Gastroesophageal sphincter (tissue), 3 donors: ENCODE measurements around the gene CSRNP3.

Experiments
- EP300 ChIP-seq: sonication (generic); formaldehyde crosslinking; IDR thresholded peaks from one replicate; pipeline ENCODE4 v1.6.1; 2017; ENCODE audit warnings: antibody characterized with exemption, mild to moderate bottlenecking
- POLR2A ChIP-seq, 2 donors: fragments of 450-650 bp; IDR thresholded peaks; one replicate each; pipeline ENCODE4 v1.6.1; 2017; ENCODE audit warnings: antibody characterized with exemption in 2 of 2, mild to moderate bottlenecking in 2 of 2, moderate library complexity in 1 of 2
- POLR2AphosphoS5 ChIP-seq: sonication (generic); formaldehyde crosslinking; IDR thresholded peaks from one replicate; pipeline ENCODE4 v1.6.1; 2017; ENCODE audit warnings: antibody characterized with exemption
- TF ChIP-seq, protein P1 (sequence below), 4 experiments: fragments of 200-600 bp in 2 of 4; fragments of 450-650 bp in 2 of 4; sonication (generic) in 1 of 4; IDR thresholded peaks; one replicate each; pipeline ENCODE4 v1.5.1; 2017 to 2019; ENCODE audit warnings: antibody characterized with exemption in 4 of 4, mild to moderate bottlenecking in 2 of 4, moderate library complexity in 2 of 4

DNA sequence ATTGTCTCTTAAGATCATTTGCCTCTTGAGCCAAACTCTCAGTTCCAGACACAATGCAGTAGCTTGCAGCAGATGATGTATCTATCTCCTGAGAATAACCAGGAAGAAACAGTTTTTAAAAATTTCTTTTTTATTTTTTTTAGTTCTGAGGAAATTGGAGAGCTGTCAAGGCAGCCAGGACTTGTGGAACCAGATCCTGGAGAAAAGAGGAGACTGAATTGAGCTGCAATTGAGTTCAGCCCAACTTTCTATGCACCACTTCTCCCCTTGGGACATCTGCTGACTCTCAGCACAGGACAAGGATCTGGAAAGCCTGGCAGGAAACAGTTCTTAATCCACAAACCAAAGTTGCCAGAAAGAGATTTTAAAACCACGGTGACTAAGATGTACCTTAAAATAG lies 13.5 kb upstream of the CSRNP3 start:
- no peak for TF ChIP-seq POLR2AphosphoS5
- TF ChIP-seq, protein P1, sequence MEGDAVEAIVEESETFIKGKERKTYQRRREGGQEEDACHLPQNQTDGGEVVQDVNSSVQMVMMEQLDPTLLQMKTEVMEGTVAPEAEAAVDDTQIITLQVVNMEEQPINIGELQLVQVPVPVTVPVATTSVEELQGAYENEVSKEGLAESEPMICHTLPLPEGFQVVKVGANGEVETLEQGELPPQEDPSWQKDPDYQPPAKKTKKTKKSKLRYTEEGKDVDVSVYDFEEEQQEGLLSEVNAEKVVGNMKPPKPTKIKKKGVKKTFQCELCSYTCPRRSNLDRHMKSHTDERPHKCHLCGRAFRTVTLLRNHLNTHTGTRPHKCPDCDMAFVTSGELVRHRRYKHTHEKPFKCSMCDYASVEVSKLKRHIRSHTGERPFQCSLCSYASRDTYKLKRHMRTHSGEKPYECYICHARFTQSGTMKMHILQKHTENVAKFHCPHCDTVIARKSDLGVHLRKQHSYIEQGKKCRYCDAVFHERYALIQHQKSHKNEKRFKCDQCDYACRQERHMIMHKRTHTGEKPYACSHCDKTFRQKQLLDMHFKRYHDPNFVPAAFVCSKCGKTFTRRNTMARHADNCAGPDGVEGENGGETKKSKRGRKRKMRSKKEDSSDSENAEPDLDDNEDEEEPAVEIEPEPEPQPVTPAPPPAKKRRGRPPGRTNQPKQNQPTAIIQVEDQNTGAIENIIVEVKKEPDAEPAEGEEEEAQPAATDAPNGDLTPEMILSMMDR (IDR thresholded peaks at IDR 0.05): no peak
- no peak for TF ChIP-seq POLR2A (IDR thresholded peaks at IDR 0.05)
- TF ChIP-seq EP300: no peak
